Right lobe of liver (tissue), 4 donors: ENCODE results near the gene PARVG.

Experiments
- CTCF ChIP-seq, 4 donors: fragments of 200-600 bp in 3 of 4; fragments of 450-650 bp in 1 of 4; IDR thresholded peaks; one replicate each; pipeline versions ENCODE4 v1.5.1 to v1.8.0; 2016 to 2022; ENCODE audit warnings: antibody characterized with exemption in 4 of 4, mild to moderate bottlenecking in 2 of 4
- POLR2A ChIP-seq: fragments of 450-650 bp; IDR thresholded peaks from one replicate; pipeline ENCODE4 v1.6.1; 2017; ENCODE audit warnings: antibody characterized with exemption, mild to moderate bottlenecking
- donor health status: DM: no; HTN: no; CAD: no.
- donor health status: DM: no; HTN: no; CAD: no.
- donor health status: DM: no; HTN: yes; CAD: no.

- no peak for TF ChIP-seq CTCF (IDR thresholded peaks at IDR 0.05)
- no peak for TF ChIP-seq POLR2A
Observed at GRCh38 chr22:44160421-44160820, 20.3 kb upstream of the PARVG start.
